ENCODE measurements around the gene PGS1.

Gene PGS1

DNA sequence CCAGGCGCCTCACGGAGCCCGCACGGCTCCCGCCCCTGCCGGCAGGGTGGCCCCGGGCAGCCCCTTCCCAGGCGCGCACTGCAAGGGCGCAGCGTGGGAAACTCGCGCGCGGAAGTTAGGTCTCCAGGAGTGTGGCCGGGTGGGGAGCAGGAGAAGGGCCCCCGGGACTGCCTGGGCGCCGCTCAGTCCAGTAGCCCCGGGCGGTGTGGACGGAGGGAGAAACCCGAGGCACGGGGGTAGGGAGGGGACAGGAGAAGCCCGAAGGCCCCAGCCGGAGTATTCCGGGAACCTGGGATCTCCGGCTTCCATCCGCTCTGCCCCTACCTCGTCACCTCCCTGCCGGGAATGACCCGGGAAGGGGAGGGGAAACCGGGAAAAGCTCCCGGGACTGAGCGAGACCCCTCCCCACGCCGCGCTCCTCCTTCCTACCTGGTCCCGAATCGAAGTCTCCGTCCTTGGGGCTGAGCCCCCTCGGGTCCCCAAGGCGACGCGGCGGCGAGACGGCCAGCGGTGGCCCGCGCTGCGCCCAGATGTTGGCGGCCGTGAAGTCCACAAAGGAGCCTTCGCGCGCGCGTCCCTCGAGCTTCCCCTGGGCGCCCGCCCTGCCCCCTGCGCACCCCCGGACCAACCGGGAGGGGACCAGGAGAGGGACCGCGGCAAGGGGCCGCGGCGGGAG lies 19.0 kb upstream of the PGS1 start:
- TF ChIP-seq, protein P1, sequence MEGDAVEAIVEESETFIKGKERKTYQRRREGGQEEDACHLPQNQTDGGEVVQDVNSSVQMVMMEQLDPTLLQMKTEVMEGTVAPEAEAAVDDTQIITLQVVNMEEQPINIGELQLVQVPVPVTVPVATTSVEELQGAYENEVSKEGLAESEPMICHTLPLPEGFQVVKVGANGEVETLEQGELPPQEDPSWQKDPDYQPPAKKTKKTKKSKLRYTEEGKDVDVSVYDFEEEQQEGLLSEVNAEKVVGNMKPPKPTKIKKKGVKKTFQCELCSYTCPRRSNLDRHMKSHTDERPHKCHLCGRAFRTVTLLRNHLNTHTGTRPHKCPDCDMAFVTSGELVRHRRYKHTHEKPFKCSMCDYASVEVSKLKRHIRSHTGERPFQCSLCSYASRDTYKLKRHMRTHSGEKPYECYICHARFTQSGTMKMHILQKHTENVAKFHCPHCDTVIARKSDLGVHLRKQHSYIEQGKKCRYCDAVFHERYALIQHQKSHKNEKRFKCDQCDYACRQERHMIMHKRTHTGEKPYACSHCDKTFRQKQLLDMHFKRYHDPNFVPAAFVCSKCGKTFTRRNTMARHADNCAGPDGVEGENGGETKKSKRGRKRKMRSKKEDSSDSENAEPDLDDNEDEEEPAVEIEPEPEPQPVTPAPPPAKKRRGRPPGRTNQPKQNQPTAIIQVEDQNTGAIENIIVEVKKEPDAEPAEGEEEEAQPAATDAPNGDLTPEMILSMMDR (IDR thresholded peaks at IDR 0.05; ENCODE audit: borderline replicate concordance, extremely low read depth, low read length, poor library complexity, severe bottlenecking): no peak
- no peak for TF ChIP-seq EZH2 (IDR thresholded peaks at IDR 0.05; ENCODE audit: borderline replicate concordance, low read depth, low read length, severe bottlenecking)
- Histone ChIP-seq H3K9ac (ENCODE audit: low read depth, low read length) (peak overlapping the region; percentile 66), H4K20me1 (ENCODE audit: insufficient read depth, low read length) (peaks cover 15% of the 10 kb centered on the region; the same call in 1 of the 2 replicates), H3K36me3 (ENCODE audit: insufficient read depth, low read length) (no peaks in the 10 kb centered on the region), H3K4me1 (ENCODE audit: insufficient read depth, low read length) (peaks cover 19% of the 10 kb centered on the region), H2AFZ (ENCODE audit: low read depth, low read length) (peak overlapping the region; percentile 61), H3K9me3 (ENCODE audit: insufficient read depth, low read length, severe bottlenecking) (no peaks in the 10 kb centered on the region), H3K27me3 (ENCODE audit: insufficient read depth, low read length, poor library complexity) (peaks cover 8% of the 10 kb centered on the region), H3K79me2 (ENCODE audit: insufficient read depth, low read length) (no peaks in the 10 kb centered on the region), H3K4me2 (ENCODE audit: insufficient read depth, low read length) (peak overlapping the region; percentile 86), H3K27ac (ENCODE audit: low read length) (peak overlapping the region; percentile 44), H3K4me3 (ENCODE audit: low read depth in 1 of 2, low read length in 2 of 2) (peak overlapping the region; percentile 23 to 58; a peak in 3 of 4 replicates)
- ATAC-seq (ENCODE audit: insufficient read depth, low read depth) (no peak), DNase-seq (no peak)

DNA sequence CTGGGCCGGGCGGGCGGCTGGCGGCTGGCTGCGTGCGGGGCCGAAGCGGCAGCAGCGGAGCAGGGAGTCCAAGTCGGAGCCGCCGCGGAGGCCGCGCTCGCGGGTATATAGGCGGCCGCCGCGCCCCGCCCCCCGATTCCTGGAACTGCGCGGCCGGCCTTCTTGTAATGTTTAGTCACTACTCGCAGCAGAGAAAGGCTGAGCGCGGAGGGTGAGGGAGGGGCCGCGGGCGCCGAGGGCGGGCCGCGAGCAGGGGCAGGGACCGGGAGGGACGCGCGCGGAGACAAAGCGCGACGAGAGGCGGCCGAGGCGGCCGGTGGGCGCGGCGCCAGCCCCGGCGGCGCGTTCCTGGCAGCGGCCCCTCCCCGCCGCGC lies 18.5 kb upstream of the PGS1 start, which contains the start of gene SOCS3:
Gene SOCS3 (minus strand): TSS at position 81 of the 374 bp plus-strand sequence. CDS start 982 bp downstream, outside the sequence.
- Histone ChIP-seq H3K4me2 (ENCODE audit: insufficient read depth, low read length) (peak within 1 kb of the TSS; percentile 86), H2AFZ (ENCODE audit: low read depth, low read length) (peak within 1 kb of the TSS; percentile 80), H4K20me1 (ENCODE audit: insufficient read depth, low read length) (peaks cover 15% of the 10 kb centered on the region; the same call in 1 of the 2 replicates), H3K27me3 (ENCODE audit: insufficient read depth, low read length, poor library complexity) (peaks cover 9% of the 10 kb centered on the region), H3K36me3 (ENCODE audit: insufficient read depth, low read length) (no peaks in the 10 kb centered on the region), H3K27ac (ENCODE audit: low read length) (peak within 1 kb of the TSS; percentile 44), H3K4me1 (ENCODE audit: insufficient read depth, low read length) (peaks cover 19% of the 10 kb centered on the region), H3K9ac (ENCODE audit: low read depth, low read length) (peak within 1 kb of the TSS; percentile 66), H3K4me3 (ENCODE audit: low read depth in 1 of 2, low read length in 2 of 2) (peak within 1 kb of the TSS; percentile 23 to 58; a peak in 3 of 4 replicates), H3K9me3 (ENCODE audit: insufficient read depth, low read length, severe bottlenecking) (no peaks in the 10 kb centered on the region), H3K79me2 (ENCODE audit: insufficient read depth, low read length) (no peaks in the 10 kb centered on the region)
- TF ChIP-seq, protein P1 (IDR thresholded peaks at IDR 0.05; ENCODE audit: borderline replicate concordance, extremely low read depth, low read length, poor library complexity, severe bottlenecking): no peak
- TF ChIP-seq EZH2 (IDR thresholded peaks at IDR 0.05; ENCODE audit: borderline replicate concordance, low read depth, low read length, severe bottlenecking): no peak
- peak; percentile 87 for ATAC-seq (ENCODE audit: insufficient read depth, low read depth)
- DNase-seq: peak; percentile 95

DNA sequence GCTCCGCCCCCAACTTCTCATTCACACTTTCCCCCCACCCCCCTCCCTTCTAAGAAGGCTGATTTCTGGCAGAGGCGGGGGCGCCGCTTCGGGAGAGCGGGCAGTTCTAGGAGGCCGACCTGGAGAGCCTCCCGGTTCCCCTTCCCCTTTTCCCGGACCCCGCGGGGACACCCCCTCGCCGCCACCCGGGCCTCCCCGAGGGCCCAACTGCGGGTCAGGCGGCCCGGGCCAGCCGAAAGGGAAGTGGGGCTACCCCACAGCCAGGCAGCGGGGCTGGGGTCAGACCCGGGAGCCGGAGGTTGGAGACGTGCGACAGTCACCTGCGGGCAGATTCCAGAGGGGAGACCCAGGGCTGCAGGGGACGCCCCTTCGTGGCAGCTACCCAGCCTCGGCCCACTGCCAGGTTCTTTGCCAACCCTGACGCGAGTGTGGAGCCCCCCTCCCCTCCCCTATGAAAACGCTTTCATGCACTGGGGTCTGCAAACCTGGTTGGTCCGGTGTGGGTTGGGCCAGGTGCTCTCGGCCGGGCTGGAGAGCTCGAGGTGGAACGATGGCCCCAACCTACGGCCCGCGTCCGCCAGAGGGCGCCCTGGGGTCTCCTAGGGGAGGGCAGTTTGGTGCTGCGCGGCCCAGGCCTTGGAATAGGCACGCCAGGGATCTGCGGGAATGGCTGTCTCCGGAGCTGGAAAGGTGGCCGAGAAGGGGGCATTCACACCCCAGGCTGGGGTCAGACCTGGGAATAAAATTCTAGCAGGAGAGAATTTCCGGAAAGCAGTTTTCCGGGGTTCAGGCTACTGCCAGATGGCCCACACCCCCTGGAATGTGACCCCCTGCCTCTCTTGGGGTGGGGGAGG lies 17.9 kb upstream of the PGS1 start:
- no peak for TF ChIP-seq EZH2 (IDR thresholded peaks at IDR 0.05; ENCODE audit: borderline replicate concordance, low read depth, low read length, severe bottlenecking)
- TF ChIP-seq, protein P1 (IDR thresholded peaks at IDR 0.05; ENCODE audit: borderline replicate concordance, extremely low read depth, low read length, poor library complexity, severe bottlenecking): peak; percentile 96
- Histone ChIP-seq H3K79me2 (ENCODE audit: insufficient read depth, low read length) (no peaks in the 10 kb centered on the region), H2AFZ (ENCODE audit: low read depth, low read length) (peak overlapping the region; percentile 80), H4K20me1 (ENCODE audit: insufficient read depth, low read length) (peaks cover 15% of the 10 kb centered on the region; the same call in 1 of the 2 replicates), H3K27ac (ENCODE audit: low read length) (peak overlapping the region; percentile 29; the same call in 1 of the 2 replicates), H3K4me3 (ENCODE audit: low read depth in 1 of 2, low read length in 2 of 2) (peak overlapping the region; percentile 12 to 58; a peak in 3 of 4 replicates), H3K36me3 (ENCODE audit: insufficient read depth, low read length) (no peaks in the 10 kb centered on the region), H3K27me3 (ENCODE audit: insufficient read depth, low read length, poor library complexity) (peaks cover 14% of the 10 kb centered on the region), H3K4me1 (ENCODE audit: insufficient read depth, low read length) (peaks cover 19% of the 10 kb centered on the region), H3K9ac (ENCODE audit: low read depth, low read length) (peak overlapping the region; percentile 66), H3K4me2 (ENCODE audit: insufficient read depth, low read length) (peak overlapping the region; percentile 86), H3K9me3 (ENCODE audit: insufficient read depth, low read length, severe bottlenecking) (no peaks in the 10 kb centered on the region)
- ATAC-seq (ENCODE audit: insufficient read depth, low read depth) (peak; percentile 67), DNase-seq (peak; percentile 83)

Measured in DND-41 (cell line).